ENCODE data around the gene PFDN2.

Gene PFDN2

GRCh38 chr1:161099090-161099802, 18.6 kb downstream of the PFDN2 start:
- no peak for DNase-seq (ENCODE audit: low read depth in 2 of 2)

- peak; percentile 36 to 52 for DNase-seq (ENCODE audit: low read depth in 2 of 2)
Observed at GRCh38 chr1:161098210-161099068, 19.4 kb downstream of the PFDN2 start, which contains the start of gene KLHDC9. TSS of gene KLHDC9 (plus strand) at chr1:161098361. CDS start at chr1:161098536, 175 bp downstream.

GRCh38 chr1:161096530-161096929, 21.3 kb downstream of the PFDN2 start:
- no peak for DNase-seq (ENCODE audit: low read depth in 2 of 2)

- no peak for DNase-seq (ENCODE audit: low read depth in 2 of 2)
Observed at GRCh38 chr1:161096015-161096414, 21.8 kb downstream of the PFDN2 start.

- DNase-seq (ENCODE audit: low read depth in 2 of 2) = no peak
Observed at GRCh38 chr1:161095230-161095629, 22.6 kb downstream of the PFDN2 start.

- no peak for DNase-seq (ENCODE audit: low read depth in 2 of 2)
Observed at GRCh38 chr1:161094481-161094880, 23.4 kb downstream of the PFDN2 start.

GRCh38 chr1:161092621-161093028, 25.2 kb downstream of the PFDN2 start:
- peak in 1 of 2 donors; percentile 19 for DNase-seq (ENCODE audit: low read depth in 2 of 2)

GRCh38 chr1:161091796-161092507, 25.9 kb downstream of the PFDN2 start:
- no peak for DNase-seq (ENCODE audit: low read depth in 2 of 2)

GRCh38 chr1:161091093-161091492, 26.7 kb downstream of the PFDN2 start:
- no peak for DNase-seq (ENCODE audit: low read depth in 2 of 2)

- no peak for DNase-seq (ENCODE audit: low read depth in 2 of 2)
Observed at GRCh38 chr1:161090617-161091016, 27.2 kb downstream of the PFDN2 start.

- no peak for DNase-seq (ENCODE audit: low read depth in 2 of 2)
Observed at GRCh38 chr1:161089938-161090337, 27.9 kb downstream of the PFDN2 start.

GRCh38 chr1:161089251-161089924, 28.4 kb downstream of the PFDN2 start, which contains the start of gene NECTIN4:
TSS of gene NECTIN4 (minus strand) at chr1:161089558. CDS start at chr1:161089296, 262 bp downstream.
- DNase-seq (ENCODE audit: low read depth in 2 of 2) = no peak

- DNase-seq (ENCODE audit: low read depth in 2 of 2) = no peak
Observed at GRCh38 chr1:161088587-161089110, 29.2 kb downstream of the PFDN2 start.

GRCh38 chr1:161086457-161086856, 31.4 kb downstream of the PFDN2 start:
- DNase-seq (ENCODE audit: low read depth in 2 of 2) = no peak

GRCh38 chr1:161085165-161085564, 32.7 kb downstream of the PFDN2 start:
- DNase-seq (ENCODE audit: low read depth in 2 of 2) = no peak

GRCh38 chr1:161084597-161084988, 33.2 kb downstream of the PFDN2 start:
- no peak for DNase-seq (ENCODE audit: low read depth in 2 of 2)

- no peak for DNase-seq (ENCODE audit: low read depth in 2 of 2)
Observed at GRCh38 chr1:161083748-161084596, 33.9 kb downstream of the PFDN2 start.

GRCh38 chr1:161082996-161083747, 34.7 kb downstream of the PFDN2 start:
- DNase-seq (ENCODE audit: low read depth in 2 of 2) = no peak

GRCh38 chr1:161082483-161082882, 35.4 kb downstream of the PFDN2 start:
- no peak for DNase-seq (ENCODE audit: low read depth in 2 of 2)

GRCh38 chr1:161081519-161081918, 36.3 kb downstream of the PFDN2 start:
- no peak for DNase-seq (ENCODE audit: low read depth in 2 of 2)

Data from activated CD4-positive, alpha-beta T cell treated with anti-CD3 and anti-CD28 coated beads for 24 hours (primary cell).